ENCODE data around the gene ARHGEF19. TPM values are rescaled to one million over a fixed set of nuclear protein-coding genes. Genes with fewer than 3 reads are reported as not detected.
A peak's percentile ranks its signal among the peaks of the same experiment; 100 is the strongest.
"Not testable (repeated sequence)": the region's sequence is repeated elsewhere in the genome, so short reads cannot be mapped to it uniquely, and the experiment has no call there.

The ARHGEF19 gene
- total and polyA plus RNA-seq, 9 of the 15 experiments (the other 6 are each of a cell fraction or from before 2014, with no cell fraction given), result 0.73 to 21.0 (median 5.2) TPM

DNA sequence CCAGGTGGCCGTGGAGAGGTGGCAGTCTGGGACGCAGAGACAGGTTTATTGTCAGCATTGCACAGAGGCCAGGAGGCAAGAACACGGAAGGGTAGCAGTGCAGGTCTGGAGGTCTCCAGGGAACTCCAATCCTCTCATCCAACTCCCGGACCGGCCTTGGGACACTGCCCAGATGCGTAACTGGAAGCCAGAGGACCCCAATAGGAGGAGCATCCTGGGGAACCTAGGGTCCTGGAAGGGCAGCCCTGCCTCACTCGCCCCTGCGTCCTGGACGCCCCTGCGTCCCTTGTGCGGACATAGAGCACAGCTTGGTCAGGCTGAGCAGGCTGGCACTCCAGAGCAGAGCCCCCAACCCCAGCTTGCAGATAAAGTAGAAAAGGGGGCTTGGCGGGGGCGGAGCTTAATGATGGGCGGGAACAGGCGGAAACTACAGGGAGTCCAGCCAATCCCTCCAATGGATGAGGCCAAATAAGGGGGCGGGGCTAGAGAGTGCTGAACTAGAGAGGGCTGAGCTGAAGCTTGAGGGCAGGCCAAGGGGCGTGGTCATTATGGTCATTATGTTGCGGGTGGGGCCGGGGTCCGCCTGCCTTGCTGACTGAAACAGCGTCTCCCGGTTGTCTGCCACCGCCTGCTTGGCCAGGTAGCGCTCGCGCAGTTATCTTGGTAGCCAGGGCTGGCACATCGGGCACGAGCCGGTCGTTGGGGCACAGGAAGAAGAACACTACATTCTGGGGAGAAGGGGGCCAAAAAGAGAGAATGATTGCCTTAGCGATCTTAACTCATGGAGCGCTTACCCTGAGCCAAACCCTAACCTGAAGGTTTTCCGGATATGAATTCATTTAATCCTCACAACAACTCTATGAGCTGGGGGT, 3.7 kb upstream of the ARHGEF19 start (continued):
- TF ChIP-seq CCAR2 (IDR thresholded peaks at IDR 0.05; ENCODE audit: low read depth, low read length), result no peak
- TF ChIP-seq HMGN3 (IDR thresholded peaks at IDR 0.05; ENCODE audit: borderline replicate concordance, extremely low read depth, insufficient read length, low read depth, low read length), result peak; percentile 44
- peak; percentile 9 for TF ChIP-seq RBBP5 (IDR thresholded peaks at IDR 0.05; ENCODE audit: borderline replicate concordance, insufficient read depth, low read length, poor library complexity, severe bottlenecking)
- TF ChIP-seq PURB (CRISPR knock-in tag; IDR thresholded peaks at IDR 0.05; ENCODE audit: low read depth), result no peak
- TF ChIP-seq RFX1 (IDR thresholded peaks at IDR 0.05), result no peak
- TF ChIP-seq IFI16 (CRISPR knock-in tag; IDR thresholded peaks at IDR 0.05), result no peak
- TF ChIP-seq CREB1 (IDR thresholded peaks at IDR 0.05), result 0 out of 2 replicates have a peak, but pooled peaks have one; percentile 15
- no peak; the same call in 1 of the 2 replicates for TF ChIP-seq CREB1 (CRISPR knock-in tag; IDR thresholded peaks at IDR 0.05)
- TF ChIP-seq ZNF140 (CRISPR knock-in tag; IDR thresholded peaks at IDR 0.05), result no peak
- peak in 2 of 3 experiments; percentile 4 to 20 for TF ChIP-seq YY1 (IDR thresholded peaks at IDR 0.05; ENCODE audit: borderline replicate concordance in 1 of 3, control insufficient read depth in 1 of 3, extremely low read depth in 1 of 3, insufficient read depth in 3 of 3, insufficient read length in 1 of 3, insufficient replicate concordance in 2 of 3, low read depth in 1 of 3, low read length in 2 of 3)
- no peak for TF ChIP-seq CEBPG (CRISPR knock-in tag; IDR thresholded peaks at IDR 0.05)
- no peak for TF ChIP-seq CEBPG (tag; conservative IDR thresholded peaks at IDR 0.05 in 1 of 2, IDR thresholded peaks at IDR 0.05 in 1 of 2)

DNA sequence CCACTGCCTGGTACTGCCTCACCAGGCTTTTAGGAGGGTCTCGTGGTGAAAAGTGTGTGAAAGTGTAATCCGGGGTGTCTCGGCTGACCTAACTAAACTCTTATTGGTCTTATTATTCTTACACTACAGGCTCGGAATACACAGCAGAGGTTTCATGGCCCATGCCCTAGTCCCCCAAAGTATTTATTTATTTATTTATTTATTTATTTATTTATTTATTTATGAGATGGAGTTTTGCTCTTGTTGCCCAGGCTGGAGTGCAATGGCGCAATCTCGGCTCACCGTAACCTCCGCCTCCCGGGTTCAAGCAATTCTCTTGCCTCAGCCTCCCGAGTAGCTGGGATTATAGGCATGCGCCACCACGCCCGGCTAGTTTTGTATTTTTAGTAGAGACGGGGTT, 2.8 kb upstream of the ARHGEF19 start:
- H3K4me2 ChIP-seq (ENCODE audit: insufficient read depth, low read length); H3K9me3 ChIP-seq (replicated peaks; ENCODE audit: control insufficient read depth, insufficient read depth, low read depth, low read length); BruUV-seq (replicated peaks); intact Hi-C loops (cut with micrococcal nuclease); in situ Hi-C loops (cut with MboI); CTCF ChIA-PET (ENCODE audit: low intra/inter-chr PET ratio); H3K79me2 ChIP-seq (ENCODE audit: control insufficient read depth, insufficient read depth, low read length); H3K9me1 ChIP-seq (ENCODE audit: control insufficient read depth, insufficient read depth, low read length); H3K27ac ChIP-seq (ENCODE audit: extremely low read depth, low read depth, low read length); ATAC-seq; H4K20me1 ChIP-seq (replicated peaks; ENCODE audit: control insufficient read depth, insufficient read depth, low read length); H3K27me3 ChIP-seq (ENCODE audit: control insufficient read depth in 2 of 2, insufficient read depth in 2 of 2, low read length in 2 of 2); H3K36me3 ChIP-seq (ENCODE audit: control insufficient read depth, insufficient read depth, low read length); H3K9ac ChIP-seq (ENCODE audit: insufficient read depth in 1 of 2, low read depth in 2 of 2, low read length in 2 of 2); FAIRE-seq; DNase-seq (ENCODE audit: extremely low read depth in 1 of 4, low spot score in 3 of 4); H3K4me3 ChIP-seq; H2AFZ ChIP-seq (ENCODE audit: low read depth, low read length): not testable (repeated sequence)
- H3K4me1 ChIP-seq (replicated peaks in 1 of 2; ENCODE audit: control insufficient read depth in 2 of 2, insufficient read depth in 2 of 2, low read length in 2 of 2), result peaks cover 15 to 33% of the 10 kb centered on the region in 2 experiments; a peak in 4 of 5 replicates
- POLR2A ChIA-PET, result interaction anchor here (0.6 to 1.1 kb wide), 2 partner anchors 15 to 33 kb away, joined by 3 to 4 read pairs; no protein-coding TSS in a partner anchor
- WGBS (ENCODE audit: insufficient coverage, low coverage, missing lambda C conversion rate), result 83% methylated on average over 11 of the region's 14 CpGs

DNA sequence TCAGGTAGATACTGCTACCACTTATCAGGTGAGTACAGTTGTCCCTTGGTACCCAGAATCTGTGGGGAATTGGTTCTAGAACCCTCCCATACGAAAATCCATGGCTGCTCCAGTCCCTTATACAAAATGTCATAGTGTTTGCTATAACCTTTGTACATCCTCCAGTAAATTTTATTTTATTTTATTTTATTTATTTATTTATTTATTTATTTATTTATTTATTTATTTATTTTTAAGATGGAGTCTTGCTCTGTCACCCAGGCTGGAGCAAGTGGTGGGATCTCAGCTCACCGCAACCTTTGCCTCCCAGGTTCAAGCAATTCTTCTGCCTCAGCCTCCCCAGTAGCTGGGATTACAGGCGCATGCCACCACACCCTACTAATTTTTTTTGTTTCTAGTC, 1.1 kb upstream of the ARHGEF19 start:
- H3K79me2 ChIP-seq (ENCODE audit: control insufficient read depth, insufficient read depth, low read length); FAIRE-seq; BruUV-seq (replicated peaks); in situ Hi-C loops (cut with MboI); H3K9ac ChIP-seq (ENCODE audit: insufficient read depth in 1 of 2, low read depth in 2 of 2, low read length in 2 of 2); H3K27me3 ChIP-seq (ENCODE audit: control insufficient read depth in 2 of 2, insufficient read depth in 2 of 2, low read length in 2 of 2); H3K36me3 ChIP-seq (ENCODE audit: control insufficient read depth, insufficient read depth, low read length); CTCF ChIA-PET (ENCODE audit: low intra/inter-chr PET ratio); ATAC-seq; POLR2A ChIA-PET; H3K4me2 ChIP-seq (ENCODE audit: insufficient read depth, low read length); intact Hi-C loops (cut with micrococcal nuclease); H3K4me3 ChIP-seq; H3K27ac ChIP-seq (ENCODE audit: extremely low read depth, low read depth, low read length); H2AFZ ChIP-seq (ENCODE audit: low read depth, low read length); H3K9me1 ChIP-seq (ENCODE audit: control insufficient read depth, insufficient read depth, low read length); H3K9me3 ChIP-seq (replicated peaks; ENCODE audit: control insufficient read depth, insufficient read depth, low read depth, low read length); H4K20me1 ChIP-seq (replicated peaks; ENCODE audit: control insufficient read depth, insufficient read depth, low read length); DNase-seq (ENCODE audit: extremely low read depth in 1 of 4, low spot score in 3 of 4): not testable (repeated sequence)
- peaks cover 19 to 46% of the 10 kb centered on the region in 2 experiments; a peak in 4 of 5 replicates for H3K4me1 ChIP-seq (replicated peaks in 1 of 2; ENCODE audit: control insufficient read depth in 2 of 2, insufficient read depth in 2 of 2, low read length in 2 of 2)
- WGBS (ENCODE audit: insufficient coverage, low coverage, missing lambda C conversion rate), result 61% methylated on average over 3 of the region's 3 CpGs

Measured in K562 (cell line).